ENCODE measurements around the gene ITGAE.

ITGAE gene

GRCh38 chr17:3691617-3692067, 109.3 kb downstream of the ITGAE start:
- Histone ChIP-seq H3K4me3 (ENCODE audit: low read length in 2 of 2) (no peak overlapping the region), H3K27me3 (ENCODE audit: control insufficient read depth in 2 of 2, insufficient read depth in 2 of 2, low read length in 2 of 2) (peaks cover 1 to 13% of the 10 kb centered on the region in 2 donors), H3K9me3 (ENCODE audit: control insufficient read depth in 2 of 2, low read length in 2 of 2) (no peaks in the 10 kb centered on the region), H3K9ac (ENCODE audit: low read depth in 1 of 2, low read length in 2 of 2) (no peak overlapping the region), H3K4me1 (ENCODE audit: control insufficient read depth in 2 of 2, insufficient read depth in 2 of 2, low read length in 2 of 2) (peaks cover 0 to 2% of the 10 kb centered on the region in 2 donors), H3K27ac (ENCODE audit: low read depth in 2 of 2, low read length in 2 of 2) (no peak overlapping the region), H3K36me3 (ENCODE audit: control insufficient read depth in 2 of 2, insufficient read depth in 2 of 2, low read length in 2 of 2) (no peaks in the 10 kb centered on the region)

- H3K4me1 ChIP-seq (ENCODE audit: control insufficient read depth in 2 of 2, insufficient read depth in 2 of 2, low read length in 2 of 2): no peaks in the 10 kb centered on the region
- H3K36me3 ChIP-seq (ENCODE audit: control insufficient read depth in 2 of 2, insufficient read depth in 2 of 2, low read length in 2 of 2): no peaks in the 10 kb centered on the region
- no peak overlapping the region for H3K4me3 ChIP-seq (ENCODE audit: low read length in 2 of 2)
- H3K9ac ChIP-seq (ENCODE audit: low read depth in 1 of 2, low read length in 2 of 2): no peak overlapping the region
- H3K9me3 ChIP-seq (ENCODE audit: control insufficient read depth in 2 of 2, low read length in 2 of 2): no peaks in the 10 kb centered on the region
- no peak overlapping the region for H3K27ac ChIP-seq (ENCODE audit: low read depth in 2 of 2, low read length in 2 of 2)
- peaks cover under 1 to 8% of the 10 kb centered on the region in 2 donors for H3K27me3 ChIP-seq (ENCODE audit: control insufficient read depth in 2 of 2, insufficient read depth in 2 of 2, low read length in 2 of 2)
Measured at GRCh38 chr17:3690094-3690715, 110.8 kb downstream of the ITGAE start.

DNA sequence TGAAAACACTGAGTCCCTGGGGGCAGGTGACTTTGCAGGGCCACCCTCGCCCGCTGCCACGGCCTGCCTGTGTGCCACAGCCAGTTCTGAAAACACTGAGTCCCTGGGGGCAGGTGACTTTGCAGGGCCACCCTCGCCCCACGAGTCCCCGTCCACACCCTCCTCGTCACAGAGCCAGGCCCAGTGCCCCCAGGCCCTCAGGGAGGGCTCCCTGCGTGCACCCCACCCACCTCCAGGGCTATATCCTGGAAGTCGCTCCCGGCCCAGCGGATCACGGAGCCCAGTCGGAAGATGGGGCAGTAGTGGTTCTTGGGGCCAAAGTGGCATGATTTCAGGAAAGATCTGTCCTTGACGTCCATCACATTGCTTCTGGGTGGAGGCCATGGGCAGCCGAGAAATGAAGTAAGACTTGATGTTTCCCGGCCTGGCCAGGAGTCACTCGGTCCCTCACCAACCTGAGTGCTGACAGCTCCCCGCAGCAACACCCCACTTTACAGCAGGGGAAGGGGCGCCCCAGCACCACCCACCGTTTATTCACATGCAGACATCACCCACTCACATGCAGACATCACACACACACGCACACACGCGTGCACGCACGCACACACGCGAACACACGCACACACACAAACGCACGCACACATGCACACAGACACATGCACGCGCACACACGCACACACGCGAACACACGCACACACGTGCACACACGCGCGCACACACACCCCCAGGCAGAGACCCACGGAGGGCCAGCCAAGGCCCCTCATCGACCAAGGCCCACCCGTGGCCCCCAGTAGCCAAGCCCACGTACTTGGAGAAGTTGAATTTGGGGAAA, 111.5 kb downstream of the ITGAE start:
- H3K4me3 ChIP-seq (ENCODE audit: low read length in 2 of 2): no peak overlapping the region
- H3K36me3 ChIP-seq (ENCODE audit: control insufficient read depth in 2 of 2, insufficient read depth in 2 of 2, low read length in 2 of 2): no peaks in the 10 kb centered on the region
- no peaks in the 10 kb centered on the region for H3K4me1 ChIP-seq (ENCODE audit: control insufficient read depth in 2 of 2, insufficient read depth in 2 of 2, low read length in 2 of 2)
- H3K9me3 ChIP-seq (ENCODE audit: control insufficient read depth in 2 of 2, low read length in 2 of 2): no peaks in the 10 kb centered on the region
- no peak overlapping the region for H3K27ac ChIP-seq (ENCODE audit: low read depth in 2 of 2, low read length in 2 of 2)
- no peak overlapping the region for H3K9ac ChIP-seq (ENCODE audit: low read depth in 1 of 2, low read length in 2 of 2)
- H3K27me3 ChIP-seq (ENCODE audit: control insufficient read depth in 2 of 2, insufficient read depth in 2 of 2, low read length in 2 of 2): peaks cover 1 to 6% of the 10 kb centered on the region in 2 donors

DNA sequence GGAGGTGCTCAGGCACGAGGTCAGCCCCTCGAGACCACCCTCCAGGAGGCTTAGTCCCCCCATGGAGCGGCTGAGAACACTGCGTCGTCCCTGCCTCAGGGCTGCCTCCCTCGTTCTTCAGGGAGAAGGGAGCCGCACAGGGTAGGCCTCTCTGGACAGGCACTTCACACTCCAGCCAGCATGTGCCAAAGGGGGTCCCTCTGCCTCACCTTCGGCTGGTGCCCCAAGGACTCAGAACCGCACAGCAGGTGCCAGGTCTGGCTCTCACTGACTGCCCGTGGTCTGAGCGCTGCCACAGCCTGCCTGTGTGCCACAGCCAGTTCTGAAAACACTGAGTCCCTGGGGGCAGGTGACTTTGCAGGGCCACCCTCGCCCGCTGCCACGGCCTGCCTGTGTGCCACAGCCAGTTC, 112.1 kb downstream of the ITGAE start:
- no peak overlapping the region for H3K4me3 ChIP-seq (ENCODE audit: low read length in 2 of 2)
- H3K4me1 ChIP-seq (ENCODE audit: control insufficient read depth in 2 of 2, insufficient read depth in 2 of 2, low read length in 2 of 2): no peaks in the 10 kb centered on the region
- H3K36me3 ChIP-seq (ENCODE audit: control insufficient read depth in 2 of 2, insufficient read depth in 2 of 2, low read length in 2 of 2): no peaks in the 10 kb centered on the region
- no peaks in the 10 kb centered on the region for H3K9me3 ChIP-seq (ENCODE audit: control insufficient read depth in 2 of 2, low read length in 2 of 2)
- H3K9ac ChIP-seq (ENCODE audit: low read depth in 1 of 2, low read length in 2 of 2): no peak overlapping the region
- H3K27me3 ChIP-seq (ENCODE audit: control insufficient read depth in 2 of 2, insufficient read depth in 2 of 2, low read length in 2 of 2): peaks cover 0 to 7% of the 10 kb centered on the region in 2 donors
- no peak overlapping the region for H3K27ac ChIP-seq (ENCODE audit: low read depth in 2 of 2, low read length in 2 of 2)

- Histone ChIP-seq H3K9me3 (ENCODE audit: control insufficient read depth in 2 of 2, low read length in 2 of 2) (no peaks in the 10 kb centered on the region), H3K36me3 (ENCODE audit: control insufficient read depth in 2 of 2, insufficient read depth in 2 of 2, low read length in 2 of 2) (no peaks in the 10 kb centered on the region), H3K9ac (ENCODE audit: low read depth in 1 of 2, low read length in 2 of 2) (no peak overlapping the region), H3K4me1 (ENCODE audit: control insufficient read depth in 2 of 2, insufficient read depth in 2 of 2, low read length in 2 of 2) (peaks cover 0 to under 1% of the 10 kb centered on the region in 2 donors), H3K27me3 (ENCODE audit: control insufficient read depth in 2 of 2, insufficient read depth in 2 of 2, low read length in 2 of 2) (peaks cover 0 to 8% of the 10 kb centered on the region in 2 donors), H3K27ac (ENCODE audit: low read depth in 2 of 2, low read length in 2 of 2) (no peak overlapping the region), H3K4me3 (ENCODE audit: low read length in 2 of 2) (no peak overlapping the region)
Measured at GRCh38 chr17:3688027-3688553, 112.9 kb downstream of the ITGAE start.

GRCh38 chr17:3685174-3685573, 115.8 kb downstream of the ITGAE start:
- no peaks in the 10 kb centered on the region for H3K9me3 ChIP-seq (ENCODE audit: control insufficient read depth in 2 of 2, low read length in 2 of 2)
- peaks cover 0 to 8% of the 10 kb centered on the region in 2 donors for H3K27me3 ChIP-seq (ENCODE audit: control insufficient read depth in 2 of 2, insufficient read depth in 2 of 2, low read length in 2 of 2)
- H3K4me3 ChIP-seq (ENCODE audit: low read length in 2 of 2): no peak overlapping the region
- no peaks in the 10 kb centered on the region for H3K36me3 ChIP-seq (ENCODE audit: control insufficient read depth in 2 of 2, insufficient read depth in 2 of 2, low read length in 2 of 2)
- H3K4me1 ChIP-seq (ENCODE audit: control insufficient read depth in 2 of 2, insufficient read depth in 2 of 2, low read length in 2 of 2): peaks cover 0 to 3% of the 10 kb centered on the region in 2 donors
- H3K9ac ChIP-seq (ENCODE audit: low read depth in 1 of 2, low read length in 2 of 2): no peak overlapping the region
- no peak overlapping the region for H3K27ac ChIP-seq (ENCODE audit: low read depth in 2 of 2, low read length in 2 of 2)

GRCh38 chr17:3683054-3683511, 117.9 kb downstream of the ITGAE start:
- H3K36me3 ChIP-seq (ENCODE audit: control insufficient read depth in 2 of 2, insufficient read depth in 2 of 2, low read length in 2 of 2): no peaks in the 10 kb centered on the region
- H3K27me3 ChIP-seq (ENCODE audit: control insufficient read depth in 2 of 2, insufficient read depth in 2 of 2, low read length in 2 of 2): peaks cover 0 to 8% of the 10 kb centered on the region in 2 donors
- H3K4me1 ChIP-seq (ENCODE audit: control insufficient read depth in 2 of 2, insufficient read depth in 2 of 2, low read length in 2 of 2): peaks cover 0 to 3% of the 10 kb centered on the region in 2 donors
- no peak overlapping the region for H3K9ac ChIP-seq (ENCODE audit: low read depth in 1 of 2, low read length in 2 of 2)
- H3K9me3 ChIP-seq (ENCODE audit: control insufficient read depth in 2 of 2, low read length in 2 of 2): no peaks in the 10 kb centered on the region
- H3K27ac ChIP-seq (ENCODE audit: low read depth in 2 of 2, low read length in 2 of 2): no peak overlapping the region
- no peak overlapping the region for H3K4me3 ChIP-seq (ENCODE audit: low read length in 2 of 2)

- no peak overlapping the region for H3K4me3 ChIP-seq (ENCODE audit: low read length in 2 of 2)
- no peak overlapping the region for H3K27ac ChIP-seq (ENCODE audit: low read depth in 2 of 2, low read length in 2 of 2)
- H3K9me3 ChIP-seq (ENCODE audit: control insufficient read depth in 2 of 2, low read length in 2 of 2): no peaks in the 10 kb centered on the region
- peaks cover 0 to 8% of the 10 kb centered on the region in 2 donors for H3K27me3 ChIP-seq (ENCODE audit: control insufficient read depth in 2 of 2, insufficient read depth in 2 of 2, low read length in 2 of 2)
- peaks cover 0 to 3% of the 10 kb centered on the region in 2 donors for H3K4me1 ChIP-seq (ENCODE audit: control insufficient read depth in 2 of 2, insufficient read depth in 2 of 2, low read length in 2 of 2)
- no peaks in the 10 kb centered on the region for H3K36me3 ChIP-seq (ENCODE audit: control insufficient read depth in 2 of 2, insufficient read depth in 2 of 2, low read length in 2 of 2)
- H3K9ac ChIP-seq (ENCODE audit: low read depth in 1 of 2, low read length in 2 of 2): no peak overlapping the region
Measured at GRCh38 chr17:3682033-3682432, 119.0 kb downstream of the ITGAE start.

DNA sequence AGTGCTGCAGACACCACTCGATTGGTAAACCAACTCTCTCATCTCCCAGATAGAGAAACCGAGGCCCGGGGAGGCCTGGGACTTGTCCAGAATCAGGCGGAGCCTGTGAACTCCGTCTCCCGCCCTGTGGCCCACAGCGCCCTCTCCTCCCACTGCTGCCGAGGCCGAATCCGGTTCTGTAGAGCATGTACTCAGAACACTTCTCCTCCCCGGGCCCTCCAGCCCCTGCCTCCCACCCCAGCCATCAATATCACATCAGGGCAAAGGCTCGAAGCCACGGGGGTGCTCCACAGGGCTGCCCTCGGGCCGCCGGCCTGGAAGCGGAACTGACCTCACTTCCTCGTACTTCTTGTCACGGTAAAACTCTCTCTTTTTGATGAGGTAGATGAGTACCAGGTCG, 119.4 kb downstream of the ITGAE start:
- Histone ChIP-seq H3K4me1 (ENCODE audit: control insufficient read depth in 2 of 2, insufficient read depth in 2 of 2, low read length in 2 of 2) (peaks cover 0 to 3% of the 10 kb centered on the region in 2 donors), H3K36me3 (ENCODE audit: control insufficient read depth in 2 of 2, insufficient read depth in 2 of 2, low read length in 2 of 2) (no peaks in the 10 kb centered on the region), H3K9me3 (ENCODE audit: control insufficient read depth in 2 of 2, low read length in 2 of 2) (no peaks in the 10 kb centered on the region), H3K27ac (ENCODE audit: low read depth in 2 of 2, low read length in 2 of 2) (no peak overlapping the region), H3K27me3 (ENCODE audit: control insufficient read depth in 2 of 2, insufficient read depth in 2 of 2, low read length in 2 of 2) (peaks cover 0 to 8% of the 10 kb centered on the region in 2 donors), H3K9ac (ENCODE audit: low read depth in 1 of 2, low read length in 2 of 2) (no peak overlapping the region), H3K4me3 (ENCODE audit: low read length in 2 of 2) (no peak overlapping the region)

- Histone ChIP-seq H3K9ac (ENCODE audit: low read depth in 1 of 2, low read length in 2 of 2) (no peak overlapping the region), H3K27ac (ENCODE audit: low read depth in 2 of 2, low read length in 2 of 2) (no peak overlapping the region), H3K9me3 (ENCODE audit: control insufficient read depth in 2 of 2, low read length in 2 of 2) (no peaks in the 10 kb centered on the region), H3K27me3 (ENCODE audit: control insufficient read depth in 2 of 2, insufficient read depth in 2 of 2, low read length in 2 of 2) (peaks cover 0 to 8% of the 10 kb centered on the region in 2 donors), H3K4me1 (ENCODE audit: control insufficient read depth in 2 of 2, insufficient read depth in 2 of 2, low read length in 2 of 2) (peaks cover 0 to 3% of the 10 kb centered on the region in 2 donors), H3K4me3 (ENCODE audit: low read length in 2 of 2) (no peak overlapping the region), H3K36me3 (ENCODE audit: control insufficient read depth in 2 of 2, insufficient read depth in 2 of 2, low read length in 2 of 2) (no peaks in the 10 kb centered on the region)
Measured at GRCh38 chr17:3681057-3681456, 119.9 kb downstream of the ITGAE start.
